Heart left ventricle (tissue), 16 donors: Measurements from ENCODE around the gene ZDHHC11. TPM values are rescaled to one million over a fixed set of nuclear protein-coding genes. Genes with fewer than 3 reads are reported as not detected.
"Not testable (repeated sequence)": the region's sequence is repeated elsewhere in the genome, so short reads cannot be mapped to it uniquely, and the experiment has no call there.

ENCODE experiments used
- ATAC-seq, 4 donors: fragments of 200-7000 bp; cut with Tn5 transposase; one replicate each; pipeline ENCODE4 v1.9.1; 2020 to 2022; ENCODE audit warnings: moderate library complexity in 4 of 4, mild to moderate bottlenecking in 3 of 4, moderate number of reproducible peaks in 1 of 4
- DNase-seq, 5 donors: peaks; one replicate each; pipeline ENCODE4 v3.0.0-alpha.2; 2020
- H3K27ac ChIP-seq, 12 donors: fragments of 200-600 bp; sonication (generic) in 4 of 12; one replicate each; pipeline versions ENCODE4 v1.5.0 to v1.8.0; 2016 to 2022; ENCODE audit warnings: mild to moderate bottlenecking in 2 of 12
- H3K27me3 ChIP-seq, 9 donors: fragments of 200-600 bp; sonication (generic) in 2 of 9; one replicate each; pipeline versions ENCODE4 v1.5.1 to v1.8.0; 2016 to 2022; ENCODE audit warnings: mild to moderate bottlenecking in 3 of 9
- H3K36me3 ChIP-seq, 9 donors: fragments of 200-600 bp; sonication (generic) in 2 of 9; one replicate each; pipeline versions ENCODE4 v1.5.0 to v1.8.0; 2018 to 2022; ENCODE audit warnings: mild to moderate bottlenecking in 2 of 9
- H3K4me1 ChIP-seq, 12 donors: fragments of 200-600 bp; sonication (generic) in 4 of 12; one replicate each; pipeline versions ENCODE4 v1.5.0 to v1.8.0; 2016 to 2022; ENCODE audit warnings: mild to moderate bottlenecking in 3 of 12
- H3K4me3 ChIP-seq, 12 donors: fragments of 200-600 bp; sonication (generic) in 4 of 12; one replicate each; pipeline versions ENCODE4 v1.5.0 to v1.8.0; 2017 to 2022; ENCODE audit warnings: mild to moderate bottlenecking in 9 of 12, moderate library complexity in 4 of 12
- H3K9me3 ChIP-seq, 12 donors: fragments of 200-600 bp; sonication (generic) in 4 of 12; one replicate each; pipeline versions ENCODE4 v1.5.0 to v1.8.0; 2016 to 2022; ENCODE audit warnings: mild to moderate bottlenecking in 1 of 12
- POLR2A ChIP-seq, 2 donors: fragments of 450-650 bp; IDR thresholded peaks; one replicate each; pipeline ENCODE4 v1.6.1; 2017; ENCODE audit warnings: antibody characterized with exemption in 2 of 2, mild to moderate bottlenecking in 2 of 2, moderate library complexity in 2 of 2
- WGBS, 4 donors: extraction: QIAGEN DNeasy Blood & Tissue Kit in 2 of 4; methylation state at CpG; one replicate each; pipeline versions ENCODE4 v1.1.5 to v1.1.7; 2013 to 2018; 5-methylcytosine and 5-hydroxymethylcytosine counted together
- intact Hi-C, 10 donors: fragments of 100-400 bp; cut with DNase I; formaldehyde crosslinking; loops; one replicate each; pipeline versions ENCODE4 v1.11.1 to v1.14.2; 2022
- polyA plus RNA-seq, 2 donors: library from polyadenylated mRNA; stranded (reverse); fragments of 200-250 nt; gene quantifications; one replicate each; pipeline ENCODE4 v1.2.3, GENCODE V29; 2013
- total RNA-seq, 9 donors: library from RNA; depleted of rRNA in 2 of 9; stranded (reverse); fragments of >200 nt in 2 of 9; fragmentation: NEBNext Ultra II Directional in 3 of 9; extraction: Animal tissue kit (Norgen Biotek cat#: 25700) in 3 of 9; gene quantifications; one replicate each; pipeline versions ENCODE4 v1.1.0 to v1.2.4, GENCODE V29; 2016 to 2023
- TF ChIP-seq, protein P1 (sequence below), 12 donors: fragments of 200-600 bp; sonication (generic) in 4 of 12; IDR thresholded peaks; one replicate each; pipeline versions ENCODE4 v1.5.0 to v1.8.0; 2018 to 2022; ENCODE audit warnings: antibody characterized with exemption in 12 of 12, mild to moderate bottlenecking in 5 of 12
- donor health status: ischemic (EF 13 %, LVEDD 7.1; RV severe dilation, severe dysfunction).
- donor health status: healthy with polysubstance abuse.
- donor health status: DM: no; HTN: yes; CAD: no.
- donor health status: DM: no; HTN: no; CAD: no.
- donor health status: ischemic (EF 25% LVEDD 6.9; RV normal size, moderate dysfunction).
- donor health status: ischemic (EF 25% LVEDD 5.7; RV mildly dilated, moderate dysfunction).
- donor health status: healthy.
- donor health status: DM: yes; HTN: yes; CAD: no.
- donor health status: ischemic (EF 35%, LVEDD 5.7; RV mildly dilated, moderate dysfunction).
- donor health status: nonischemic (EF 11% LVEDD 7.7; RV severe dilation, severe dysfunction).
- donor health status: DM: yes; HTN: yes; CAD: no.
- donor health status: PGD.
- donor health status: ischemic (EF 29% LVEDD 5.4; RV normal size, mild dysfunction).
- donor health status: nonischemic (EF 23%, LVEDD 6.1; RV moderate dilation, normal function).

The ZDHHC11 gene
- total and polyA plus RNA-seq, 11 donors = 6.3 to 25.0 (median 10.8) TPM

DNA sequence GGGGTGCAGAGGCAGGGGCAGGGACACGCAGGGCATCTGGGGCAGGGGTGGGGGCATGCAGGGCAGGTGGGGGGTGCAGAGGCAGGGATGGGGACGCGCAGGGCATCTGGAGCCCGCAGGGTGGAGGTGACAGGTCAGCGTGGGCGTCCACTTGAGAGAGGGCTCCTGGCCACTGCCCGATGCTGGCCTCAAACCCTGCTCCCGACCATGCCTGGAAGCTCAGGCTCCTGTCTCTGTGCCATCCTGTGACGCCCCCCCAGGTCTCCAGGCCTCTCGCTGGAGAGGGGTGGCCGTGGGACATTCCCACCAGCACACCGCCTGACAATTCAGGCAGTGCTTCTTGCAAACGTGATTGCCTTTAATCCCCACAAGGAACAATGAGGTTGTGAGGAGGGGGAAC lies 99.3 kb downstream of the ZDHHC11 start:
- intact Hi-C loops = loop anchor here in 2 of 10 donors (10.0 kb wide), 1 partner anchor 93 kb away; no protein-coding TSS in a partner anchor
- TF ChIP-seq, protein P1, sequence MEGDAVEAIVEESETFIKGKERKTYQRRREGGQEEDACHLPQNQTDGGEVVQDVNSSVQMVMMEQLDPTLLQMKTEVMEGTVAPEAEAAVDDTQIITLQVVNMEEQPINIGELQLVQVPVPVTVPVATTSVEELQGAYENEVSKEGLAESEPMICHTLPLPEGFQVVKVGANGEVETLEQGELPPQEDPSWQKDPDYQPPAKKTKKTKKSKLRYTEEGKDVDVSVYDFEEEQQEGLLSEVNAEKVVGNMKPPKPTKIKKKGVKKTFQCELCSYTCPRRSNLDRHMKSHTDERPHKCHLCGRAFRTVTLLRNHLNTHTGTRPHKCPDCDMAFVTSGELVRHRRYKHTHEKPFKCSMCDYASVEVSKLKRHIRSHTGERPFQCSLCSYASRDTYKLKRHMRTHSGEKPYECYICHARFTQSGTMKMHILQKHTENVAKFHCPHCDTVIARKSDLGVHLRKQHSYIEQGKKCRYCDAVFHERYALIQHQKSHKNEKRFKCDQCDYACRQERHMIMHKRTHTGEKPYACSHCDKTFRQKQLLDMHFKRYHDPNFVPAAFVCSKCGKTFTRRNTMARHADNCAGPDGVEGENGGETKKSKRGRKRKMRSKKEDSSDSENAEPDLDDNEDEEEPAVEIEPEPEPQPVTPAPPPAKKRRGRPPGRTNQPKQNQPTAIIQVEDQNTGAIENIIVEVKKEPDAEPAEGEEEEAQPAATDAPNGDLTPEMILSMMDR (IDR thresholded peaks at IDR 0.05) = no peak
- no peak for TF ChIP-seq POLR2A (IDR thresholded peaks at IDR 0.05)
- Histone ChIP-seq H3K27me3 (no peaks in the 10 kb centered on the region), H3K27ac (no peak overlapping the region), H3K9me3 (no peaks in the 10 kb centered on the region), H3K4me1 (peaks cover 0 to 7% (median under 1%) of the 10 kb centered on the region in 12 donors), H3K4me3 (no peak overlapping the region), H3K36me3 (peaks cover 0 to 18% (median 0%) of the 10 kb centered on the region in 9 donors)
- DNase-seq (no peak), ATAC-seq (no peak)
- 83 to 88% (median 85%) methylated on average over 9 to 11 of the region's 13 CpGs; no CpG with 5 or more reads in 1 of the 4 donors for WGBS, 4 donors

DNA sequence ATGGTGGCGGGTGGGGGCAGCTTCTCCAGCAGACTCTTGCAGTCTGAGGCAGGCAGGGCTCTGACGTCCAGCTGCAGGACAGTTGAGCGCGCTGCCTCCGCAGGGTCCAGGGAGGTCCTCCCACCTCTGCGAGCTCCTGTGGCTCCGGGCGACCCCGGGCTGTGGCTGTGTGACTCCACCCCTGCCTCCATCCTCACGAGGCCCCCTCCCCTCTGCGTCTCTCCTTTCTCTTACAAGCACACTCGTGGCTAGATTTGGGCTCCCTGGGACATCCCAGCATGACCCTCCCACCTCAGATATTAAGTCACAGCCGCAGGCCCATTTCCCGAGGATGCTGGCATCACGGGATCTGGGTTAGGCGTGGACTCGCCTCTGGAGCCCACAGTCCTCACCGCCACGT lies 100.6 kb downstream of the ZDHHC11 start:
- WGBS, 4 donors = 80 to 96% (median 89%) methylated on average over 7 to 19 of the region's 19 CpGs

DNA sequence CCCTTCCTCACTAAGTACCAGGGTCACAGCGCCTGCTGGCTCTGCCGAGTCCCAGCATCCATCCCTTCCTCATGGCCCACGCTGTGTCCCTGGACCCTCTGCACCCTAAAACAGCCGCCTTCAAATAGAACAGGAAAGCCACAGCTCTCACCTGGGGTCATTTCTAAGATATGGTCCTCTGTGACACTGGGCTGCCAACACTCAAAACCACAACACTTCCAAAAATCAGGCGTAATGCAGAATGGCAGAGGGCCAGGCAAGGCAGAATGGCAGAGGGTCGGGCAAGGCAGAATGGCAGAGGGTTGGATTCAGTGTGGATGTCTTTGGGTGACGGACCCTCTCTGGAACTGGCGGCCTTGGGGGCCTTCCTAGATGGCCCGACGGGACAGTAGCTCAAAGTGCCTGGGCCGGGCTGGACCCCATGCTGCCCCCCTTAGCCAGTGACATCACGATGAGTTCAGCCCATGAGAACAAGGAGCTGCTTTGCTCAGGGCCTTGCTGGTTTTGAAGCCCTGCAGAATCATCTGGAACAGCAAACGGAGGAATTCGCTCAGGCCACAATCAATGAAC lies 101.6 kb downstream of the ZDHHC11 start:
- TF ChIP-seq, protein P1 (IDR thresholded peaks at IDR 0.05) = no peak
- no peak for TF ChIP-seq POLR2A (IDR thresholded peaks at IDR 0.05)
- Histone ChIP-seq H3K36me3 (peaks cover 0 to 34% (median 0%) of the 10 kb centered on the region in 9 donors), H3K4me1 (peaks cover 0 to 12% (median 0%) of the 10 kb centered on the region in 12 donors), H3K27me3 (no peaks in the 10 kb centered on the region), H3K9me3 (no peaks in the 10 kb centered on the region), H3K4me3 (no peak overlapping the region), H3K27ac (no peak overlapping the region)
- WGBS, 4 donors = 88 to 98% (median 89%) methylated on average over 6 to 14 of the region's 14 CpGs
- intact Hi-C loops = loop anchor here in 2 of 10 donors (5.0 kb wide), 1 partner anchor 93 kb away; no protein-coding TSS in a partner anchor
- ATAC-seq (no peak), DNase-seq (peak in 1 of 5 donors; percentile 22)

More for the DNA sequence above, 100.6 kb downstream of the ZDHHC11 start:
- H3K27me3 ChIP-seq, H3K4me3 ChIP-seq, H3K9me3 ChIP-seq, H3K27ac ChIP-seq, ATAC-seq: not testable (repeated sequence)
- H3K4me1 ChIP-seq = peaks cover 0 to 12% (median 0%) of the 10 kb centered on the region in 12 donors
- peaks cover 0 to 26% (median 0%) of the 10 kb centered on the region in 9 donors for H3K36me3 ChIP-seq
- intact Hi-C loops = loop anchor here in 2 of 10 donors (10.0 kb wide), 1 partner anchor 95 kb away; no protein-coding TSS in a partner anchor
- peak in 1 of 5 donors; percentile 26 for DNase-seq

DNA sequence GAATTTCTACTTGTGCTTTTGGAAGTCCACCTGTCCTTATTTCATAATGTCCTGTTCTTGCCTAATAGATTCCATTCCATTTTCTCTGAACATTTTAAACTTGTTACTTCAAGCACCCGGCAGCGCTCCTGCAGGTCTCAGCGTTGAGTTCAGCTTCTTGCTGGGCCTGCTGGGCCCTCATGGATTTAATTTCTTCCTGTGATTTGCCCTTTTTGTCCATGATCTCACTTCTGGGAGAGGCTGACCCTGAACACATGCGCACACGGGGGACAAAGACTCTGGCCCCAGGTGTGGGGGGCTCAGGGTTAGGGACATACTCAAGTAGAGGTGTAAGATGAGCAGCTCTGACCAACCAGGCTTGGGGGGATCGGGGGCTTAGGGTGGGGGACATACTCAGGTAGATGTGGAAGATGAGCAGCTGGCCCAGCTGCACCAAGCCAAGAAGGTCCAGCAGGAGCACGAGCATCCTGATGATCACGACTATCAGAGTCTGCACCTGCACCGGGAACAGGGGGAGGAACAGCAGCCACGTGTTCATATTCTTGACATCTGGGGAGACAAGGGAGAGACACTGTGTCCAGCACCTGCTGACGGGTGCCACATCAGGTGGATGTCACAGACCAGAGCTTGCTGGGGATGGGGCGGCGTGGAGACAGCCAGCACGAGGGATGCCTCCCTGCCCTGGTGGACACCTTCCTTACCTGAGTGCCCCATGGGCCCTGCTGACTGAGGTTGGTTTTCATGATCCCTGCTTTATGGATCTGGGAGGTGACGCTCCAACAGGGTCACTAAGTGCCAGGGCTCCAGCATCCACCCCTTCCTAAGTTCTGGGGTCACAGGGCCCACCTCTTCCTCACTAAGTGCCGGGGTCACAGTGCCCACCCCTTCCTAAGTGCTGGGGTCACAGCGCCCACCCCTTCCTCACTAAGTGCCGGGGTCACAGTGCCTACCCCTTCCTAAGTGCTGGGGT lies 102.5 kb downstream of the ZDHHC11 start:
- not testable (repeated sequence) for H3K27ac ChIP-seq, H3K9me3 ChIP-seq, DNase-seq, H3K4me3 ChIP-seq, ATAC-seq, H3K27me3 ChIP-seq
- WGBS, 4 donors = 79 to 92% (median 79%) methylated on average over 3 to 18 of the region's 18 CpGs
- intact Hi-C loops = loop anchor here in 2 of 10 donors (5.0 kb wide), 1 partner anchor 94 kb away; no protein-coding TSS in a partner anchor
- peaks cover 0 to 43% (median 0%) of the 10 kb centered on the region in 9 donors for H3K36me3 ChIP-seq
- peaks cover 0 to 12% (median 0%) of the 10 kb centered on the region in 12 donors for H3K4me1 ChIP-seq

DNA sequence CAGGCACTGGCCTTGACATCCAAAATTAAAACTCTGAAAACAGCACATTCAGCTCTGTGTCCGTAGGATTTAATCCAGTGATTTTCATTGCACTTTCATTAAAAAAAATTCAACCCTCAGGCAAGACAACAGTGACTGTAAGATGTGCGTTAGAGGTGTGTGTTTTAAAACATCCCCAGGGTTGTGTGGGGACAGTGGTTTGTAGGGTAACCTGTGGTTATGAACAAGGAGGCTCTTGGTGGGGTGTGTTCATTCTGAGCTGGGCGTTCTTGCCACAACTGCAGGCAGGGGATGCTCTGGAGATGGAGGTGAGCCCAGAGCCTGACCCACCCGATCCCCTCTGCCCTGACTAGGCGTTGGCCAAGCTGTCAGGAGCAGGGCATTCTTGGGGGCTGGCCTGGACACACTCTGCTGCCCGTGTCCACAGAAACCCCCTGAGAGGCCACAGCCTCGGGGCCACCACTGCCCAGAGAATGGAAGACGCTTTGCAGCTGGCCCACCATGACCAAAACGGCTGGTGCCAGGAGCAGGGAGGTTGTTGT lies 103.4 kb downstream of the ZDHHC11 start:
- not testable (repeated sequence) for H3K9me3 ChIP-seq
- peak in 1 of 5 donors; percentile 23 for DNase-seq

More for the DNA sequence above, 103.4 kb downstream of the ZDHHC11 start:
- Histone ChIP-seq H3K4me1 (peaks cover 0 to 12% (median 0%) of the 10 kb centered on the region in 12 donors), H3K36me3 (peaks cover 0 to 52% (median 0%) of the 10 kb centered on the region in 9 donors)
- H3K4me3 ChIP-seq, H3K27me3 ChIP-seq, H3K27ac ChIP-seq: not testable (repeated sequence)
- ATAC-seq = peak in 1 of 4 donors; percentile 31
- intact Hi-C loops = loop anchor here in 2 of 10 donors (5.0 kb wide), 1 partner anchor 95 kb away; no protein-coding TSS in a partner anchor
- 74 to 94% (median 88%) methylated on average over 3 to 6 of the region's 9 CpGs for WGBS, 4 donors
